Measurements from ENCODE around the gene PCBD2.
"Not testable (repeated sequence)": the region's sequence is repeated elsewhere in the genome, so short reads cannot be mapped to it uniquely, and the experiment has no call there.

The PCBD2 gene

DNA sequence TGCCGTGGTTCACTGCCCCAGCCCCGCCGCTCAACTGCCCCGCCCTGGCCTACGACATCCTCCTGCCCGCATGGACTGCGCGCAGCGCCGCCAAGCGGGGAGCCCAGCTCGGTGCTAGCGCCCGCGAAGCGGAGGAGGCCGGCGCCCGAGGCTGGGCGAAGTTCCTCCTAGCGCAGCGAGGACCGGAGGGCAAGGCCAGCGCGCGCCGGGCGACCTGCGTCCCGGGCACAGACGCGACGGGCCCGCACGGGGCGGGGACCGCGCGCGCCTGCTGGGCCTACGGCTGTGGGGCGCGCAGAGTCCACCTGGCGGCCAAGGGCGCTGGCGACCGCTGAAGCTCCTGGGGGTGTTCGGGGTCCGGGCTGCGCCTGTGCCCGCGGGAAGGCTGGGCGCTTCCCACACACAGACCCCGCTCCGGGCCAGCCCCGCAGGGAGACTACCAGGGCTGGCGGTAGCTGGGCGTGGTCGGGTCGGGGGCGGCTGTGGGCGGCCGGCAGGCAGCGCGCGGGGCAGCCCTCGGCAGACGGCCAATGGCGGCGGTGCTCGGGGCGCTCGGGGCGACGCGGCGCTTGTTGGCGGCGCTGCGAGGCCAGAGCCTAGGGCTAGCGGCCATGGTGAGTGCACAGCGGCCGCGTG lies at the start of gene PCBD2:
PCBD2 (plus strand) TSS at position 522 of the 636 bp plus-strand sequence; CDS start at position 531, 9 bp downstream.
- DNase-seq (ENCODE audit: low spot score): peak; percentile 94

DNA sequence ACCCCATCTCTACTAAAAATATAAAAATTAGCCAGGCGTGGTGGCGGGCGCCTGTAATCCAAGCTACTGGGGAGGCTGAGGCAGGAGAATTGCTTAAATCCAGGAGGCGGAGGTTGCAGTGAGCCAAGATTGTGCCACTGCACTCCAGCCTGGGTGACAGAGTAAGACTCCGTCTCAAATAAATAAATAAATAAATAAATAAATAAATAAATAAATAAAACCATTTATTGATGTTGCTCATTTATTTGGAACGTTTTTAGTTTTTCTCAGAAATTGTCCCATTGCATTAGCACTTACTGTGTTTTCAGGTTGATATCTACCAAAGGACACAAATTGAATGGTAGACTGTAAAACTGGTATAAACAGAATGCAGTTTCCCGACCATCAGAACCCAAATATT lies 48.5 kb upstream of the PCBD2 start:
- not testable (repeated sequence) for DNase-seq (ENCODE audit: low spot score)

DNA sequence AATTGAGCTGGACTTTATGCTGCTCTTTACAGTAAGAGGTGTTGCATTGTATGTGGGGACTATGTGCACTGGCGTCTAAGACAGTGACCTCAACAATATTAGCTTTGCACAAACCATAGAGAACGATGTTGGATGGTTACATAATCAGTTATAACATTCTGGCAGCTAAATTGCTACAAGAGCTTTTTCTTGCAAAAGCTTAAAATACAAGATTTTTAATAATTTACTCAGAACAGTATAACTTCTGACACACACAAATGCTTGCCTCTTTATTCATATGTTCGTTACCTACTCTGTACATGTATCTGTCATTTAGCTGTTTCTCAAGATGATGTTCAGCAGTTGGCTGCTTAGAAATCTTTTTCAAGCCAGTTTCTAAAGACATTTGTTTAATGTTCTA lies 47.5 kb upstream of the PCBD2 start:
- DNase-seq (ENCODE audit: low spot score): no peak

DNA sequence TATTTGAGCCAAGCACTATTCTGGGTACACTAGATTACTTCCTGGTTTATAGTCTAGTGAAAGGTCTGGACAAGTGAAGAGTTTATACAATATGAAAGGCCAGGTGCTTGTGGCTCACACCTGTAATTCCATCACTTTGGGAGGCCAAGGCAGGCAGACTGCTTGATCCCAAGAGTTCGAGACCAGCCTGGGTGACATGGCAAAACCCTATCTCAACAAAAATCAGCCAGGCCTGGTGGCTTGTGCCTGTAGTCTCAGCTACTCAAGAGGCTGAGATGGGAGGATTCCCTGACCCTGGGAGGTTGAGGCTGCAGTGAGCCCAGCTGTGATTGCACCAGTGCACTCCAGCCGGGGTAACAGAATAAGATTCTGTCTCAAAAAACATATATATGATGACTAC lies 40.2 kb upstream of the PCBD2 start:
- no peak for DNase-seq (ENCODE audit: low spot score)

DNA sequence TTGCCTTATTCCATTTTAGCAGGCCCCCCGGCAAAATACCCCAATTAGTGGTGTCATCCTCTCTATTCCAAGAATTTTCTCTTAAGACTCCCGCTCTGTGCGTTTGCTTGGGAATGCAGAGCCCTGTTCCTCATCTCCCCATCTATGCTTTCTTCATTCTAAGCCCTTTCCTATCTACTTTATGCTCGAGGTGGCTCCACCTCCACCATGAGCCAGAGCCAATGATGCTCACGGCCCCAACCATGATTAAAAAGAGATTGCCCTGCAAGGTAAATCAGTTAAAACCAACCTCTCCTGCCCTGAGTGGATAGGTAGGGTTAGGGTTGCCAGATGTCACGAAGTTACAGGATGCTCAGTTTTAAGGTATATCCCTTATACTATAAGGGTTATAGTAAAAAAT lies 31.4 kb upstream of the PCBD2 start:
- peak; percentile 8 for DNase-seq (ENCODE audit: low spot score)

DNA sequence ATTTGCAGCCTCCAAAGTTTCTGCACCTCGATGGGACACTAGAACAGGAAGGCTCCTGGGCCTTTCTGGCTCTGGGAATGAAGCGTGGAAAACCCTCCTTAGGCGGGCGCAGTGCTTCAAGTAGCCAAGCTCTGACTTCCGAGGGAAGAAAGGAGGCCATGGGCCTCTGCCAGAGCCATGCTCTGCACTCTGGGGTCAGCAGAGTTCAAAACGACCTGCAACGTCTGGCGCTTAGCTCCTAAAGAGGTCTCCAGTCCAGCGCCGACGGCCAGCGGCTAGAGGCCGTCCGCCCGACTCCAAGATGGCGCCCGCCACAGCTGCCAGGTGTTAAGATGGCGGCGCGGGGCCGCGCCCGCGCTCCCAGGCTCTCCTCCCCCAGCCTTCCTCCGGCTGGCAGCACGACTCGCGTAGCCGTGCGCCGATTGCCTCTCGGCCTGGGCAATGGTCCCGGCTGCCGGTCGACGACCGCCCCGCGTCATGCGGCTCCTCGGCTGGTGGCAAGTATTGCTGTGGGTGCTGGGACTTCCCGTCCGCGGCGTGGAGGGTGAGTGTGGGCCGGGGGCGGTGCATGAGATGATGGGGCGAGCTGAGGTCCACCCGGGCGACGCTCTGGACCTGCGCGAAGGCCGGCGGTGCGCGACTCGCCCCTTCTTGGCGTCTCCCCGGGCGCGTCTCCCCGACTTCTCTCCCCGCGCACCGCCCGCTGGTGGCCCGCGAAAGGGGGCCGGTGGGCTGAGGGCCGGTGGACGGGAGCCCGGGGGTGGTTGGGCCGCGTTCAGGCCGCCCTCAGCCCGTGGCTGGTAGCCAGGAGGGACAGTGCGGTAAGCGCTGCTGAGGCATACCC lies 30.7 kb upstream of the PCBD2 start, which contains the start of gene TXNDC15:
TXNDC15 (plus strand) TSS at position 385 of the 844 bp plus-strand sequence; CDS start at position 442, 57 bp downstream.
- peak; percentile 76 for DNase-seq (ENCODE audit: low spot score)

DNA sequence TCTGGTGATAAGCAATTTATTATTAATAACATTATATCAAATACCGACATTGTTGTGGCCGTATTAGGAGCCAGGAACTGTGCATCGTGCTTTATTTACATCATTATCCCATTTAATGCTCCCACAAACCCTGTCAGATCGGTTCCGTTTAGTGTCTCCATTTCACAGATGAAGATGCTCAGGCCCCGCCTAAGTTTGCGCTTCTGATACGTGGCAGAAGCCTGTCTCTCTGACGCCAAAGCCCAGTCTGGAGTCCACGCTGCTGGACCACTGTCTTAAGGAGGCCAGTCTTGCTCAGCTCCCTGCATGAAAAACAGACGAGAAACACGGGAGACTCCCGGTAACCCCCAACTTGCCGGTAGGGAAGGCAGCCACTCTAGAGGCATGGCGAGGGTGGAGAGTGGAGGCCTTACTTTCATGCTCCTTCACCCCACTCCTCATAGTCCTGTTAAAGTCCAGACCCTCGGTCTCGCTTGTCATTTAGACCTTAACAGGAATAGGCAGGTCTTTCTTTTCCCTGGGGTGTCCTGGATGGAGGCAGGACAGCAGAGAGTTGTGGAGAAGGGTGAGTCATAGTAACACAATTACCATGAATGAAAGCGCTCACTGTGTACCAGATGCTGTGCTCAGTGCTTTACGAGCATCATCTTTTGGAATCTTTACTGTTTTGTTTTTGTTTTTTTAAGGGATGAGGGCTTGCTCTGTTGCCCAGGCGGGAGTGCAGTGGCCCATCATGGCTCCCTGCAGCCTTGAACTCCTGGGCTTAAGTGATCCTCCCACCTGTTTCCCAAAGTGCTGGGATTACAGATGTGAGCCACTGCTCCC lies 29.9 kb upstream of the PCBD2 start:
- DNase-seq (ENCODE audit: low spot score): peak; percentile 31

DNA sequence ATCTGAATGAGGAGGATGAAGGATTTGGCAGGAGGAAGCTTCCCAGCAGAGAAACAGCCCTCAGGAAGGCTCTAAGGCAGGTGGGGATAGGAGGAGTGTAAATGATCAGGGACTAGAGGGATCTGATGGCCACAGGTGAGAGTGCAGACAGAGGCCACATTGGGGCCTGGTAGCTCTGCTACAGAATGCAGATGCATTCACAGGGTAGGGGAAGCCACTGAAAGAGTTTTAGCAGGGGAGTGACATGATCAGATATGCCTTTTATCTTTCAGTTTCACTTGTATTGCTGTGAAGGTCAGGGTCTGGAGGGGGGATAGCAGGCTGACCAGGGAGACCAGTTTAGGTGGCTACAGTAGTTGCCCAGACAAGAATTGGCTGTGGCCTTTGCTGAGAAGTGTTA lies 27.8 kb upstream of the PCBD2 start:
- no peak for DNase-seq (ENCODE audit: low spot score)

DNA sequence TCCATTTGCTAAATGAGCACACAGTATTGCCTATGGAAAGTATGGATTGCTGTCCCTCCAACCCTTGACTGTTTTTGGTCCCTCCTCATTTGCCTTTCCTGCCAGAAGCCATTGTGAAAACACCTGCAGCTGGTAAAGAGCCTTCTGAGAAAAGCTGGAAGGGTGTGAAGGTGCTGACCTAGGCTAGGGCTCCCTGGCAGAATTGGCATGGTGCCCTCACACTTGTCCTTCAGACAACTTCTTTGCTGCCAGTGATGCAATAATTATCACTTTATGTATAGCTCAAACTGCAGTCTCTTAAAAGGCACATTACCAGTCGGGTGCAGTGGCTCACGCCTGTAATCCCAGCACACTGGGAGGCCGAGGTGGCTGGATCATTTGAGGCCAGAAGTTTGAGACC lies 26.5 kb upstream of the PCBD2 start:
- no peak for DNase-seq (ENCODE audit: low spot score)

DNA sequence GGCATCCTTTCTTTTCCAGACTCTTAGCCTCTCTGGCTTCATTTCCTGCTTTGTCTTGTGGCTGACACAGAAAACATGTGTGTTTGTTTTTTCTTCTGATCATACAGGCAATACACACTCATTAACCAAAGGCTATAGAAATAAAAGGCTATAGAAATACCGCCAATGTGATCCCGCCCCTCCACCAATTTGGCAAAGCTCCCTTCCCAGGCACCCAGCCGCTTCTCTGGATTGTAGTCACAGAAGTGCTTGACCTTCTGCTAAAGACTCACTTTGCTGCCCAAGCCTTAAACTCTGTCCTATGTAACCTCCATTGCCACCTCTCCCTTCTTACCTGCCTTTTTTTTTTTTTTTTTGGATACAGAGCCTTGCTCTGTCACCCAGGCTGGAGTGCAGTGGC lies 25.5 kb upstream of the PCBD2 start:
- DNase-seq (ENCODE audit: low spot score): no peak

DNA sequence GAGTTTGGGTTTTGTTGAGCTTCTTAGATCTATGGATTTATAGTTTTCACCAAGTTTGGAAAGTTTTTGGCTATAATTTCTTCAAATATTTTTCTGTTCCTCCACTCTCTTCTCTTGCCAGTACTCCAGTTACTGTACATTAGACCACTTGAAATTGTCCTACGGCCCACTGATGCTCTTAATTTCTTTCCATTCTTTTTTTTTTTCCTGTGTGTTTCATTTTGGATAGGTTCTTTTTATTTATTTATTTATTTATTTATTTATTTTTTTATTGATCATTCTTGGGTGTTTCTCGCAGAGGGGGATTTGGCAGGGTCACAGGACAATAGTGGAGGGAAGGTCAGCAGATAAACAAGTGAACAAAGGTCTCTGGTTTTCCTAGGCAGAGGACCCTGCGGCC lies 24.0 kb upstream of the PCBD2 start:
- not testable (repeated sequence) for DNase-seq (ENCODE audit: low spot score)

DNA sequence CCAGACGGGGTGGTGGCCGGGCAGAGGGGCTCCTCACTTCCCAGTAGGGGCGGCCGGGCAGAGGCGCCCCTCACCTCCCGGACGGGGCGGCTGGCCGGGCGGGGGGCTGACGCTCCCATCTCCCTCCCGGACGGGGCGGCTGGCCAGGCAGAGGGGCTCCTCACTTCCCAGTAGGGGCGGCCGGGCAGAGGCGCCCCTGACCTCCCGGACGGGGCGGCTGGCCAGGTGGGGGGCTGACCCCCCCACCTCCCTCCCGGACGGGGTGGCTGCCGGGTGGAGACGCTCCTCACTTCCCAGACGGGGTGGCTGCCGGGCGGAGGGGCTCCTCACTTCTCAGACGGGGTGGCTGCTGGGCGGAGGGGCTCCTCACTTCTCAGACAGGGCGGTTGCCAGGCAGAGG lies 23.2 kb upstream of the PCBD2 start:
- DNase-seq (ENCODE audit: low spot score): not testable (repeated sequence)

DNA sequence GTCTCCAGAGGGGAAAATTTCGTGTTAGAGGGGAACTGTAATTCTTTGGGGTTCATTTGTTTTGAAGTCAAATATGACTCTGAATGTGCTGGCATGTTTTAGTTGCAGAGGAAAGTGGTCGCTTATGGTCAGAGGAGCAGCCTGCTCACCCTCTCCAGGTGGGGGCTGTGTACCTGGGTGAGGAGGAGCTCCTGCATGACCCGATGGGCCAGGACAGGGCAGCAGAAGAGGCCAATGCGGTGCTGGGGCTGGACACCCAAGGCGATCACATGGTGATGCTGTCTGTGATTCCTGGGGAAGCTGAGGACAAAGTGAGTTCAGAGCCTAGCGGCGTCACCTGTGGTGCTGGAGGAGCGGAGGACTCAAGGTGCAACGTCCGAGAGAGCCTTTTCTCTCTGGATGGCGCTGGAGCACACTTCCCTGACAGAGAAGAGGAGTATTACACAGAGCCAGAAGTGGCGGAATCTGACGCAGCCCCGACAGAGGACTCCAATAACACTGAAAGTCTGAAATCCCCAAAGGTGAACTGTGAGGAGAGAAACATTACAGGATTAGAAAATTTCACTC lies 17.3 kb upstream of the PCBD2 start:
- DNase-seq (ENCODE audit: low spot score): no peak

DNA sequence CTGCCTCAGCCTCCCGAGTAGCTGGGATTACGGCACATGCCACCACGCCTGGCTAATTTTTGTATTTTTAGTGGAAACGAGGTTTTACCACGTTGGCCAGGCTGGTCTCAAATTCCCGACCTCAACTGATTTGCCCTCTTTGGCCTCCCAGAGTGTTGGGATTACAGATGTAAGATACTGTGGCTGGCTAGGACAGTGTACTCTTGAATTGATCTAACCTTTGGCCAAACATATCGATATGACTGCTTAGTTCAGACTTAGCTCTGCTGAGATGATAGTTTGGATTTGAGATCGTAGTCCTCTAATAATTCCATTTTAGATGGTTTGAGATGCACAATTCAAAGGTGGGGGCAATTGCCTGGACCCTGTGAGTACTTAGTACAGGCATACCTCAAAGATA lies 15.6 kb upstream of the PCBD2 start:
- no peak for DNase-seq (ENCODE audit: low spot score)

DNA sequence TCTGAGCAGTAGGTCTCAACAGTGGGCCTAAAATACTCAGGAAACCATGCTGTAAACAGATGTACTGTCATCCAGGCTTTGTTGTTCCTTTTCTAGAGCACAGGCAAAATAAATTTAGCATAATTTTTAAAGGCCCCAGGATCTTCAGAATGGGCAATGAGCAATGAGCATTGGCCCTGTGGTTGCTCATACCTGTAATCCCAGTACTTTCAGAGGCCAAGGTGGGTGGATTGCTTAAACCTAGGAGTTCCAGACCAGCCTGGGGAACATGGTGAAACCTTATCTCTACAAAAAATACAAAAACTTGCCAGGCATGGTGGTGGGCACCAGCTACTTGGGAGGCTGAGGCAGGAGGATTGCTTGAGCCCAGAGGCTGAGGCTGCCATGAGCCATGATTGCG lies 13.5 kb upstream of the PCBD2 start:
- no peak for DNase-seq (ENCODE audit: low spot score)

DNA sequence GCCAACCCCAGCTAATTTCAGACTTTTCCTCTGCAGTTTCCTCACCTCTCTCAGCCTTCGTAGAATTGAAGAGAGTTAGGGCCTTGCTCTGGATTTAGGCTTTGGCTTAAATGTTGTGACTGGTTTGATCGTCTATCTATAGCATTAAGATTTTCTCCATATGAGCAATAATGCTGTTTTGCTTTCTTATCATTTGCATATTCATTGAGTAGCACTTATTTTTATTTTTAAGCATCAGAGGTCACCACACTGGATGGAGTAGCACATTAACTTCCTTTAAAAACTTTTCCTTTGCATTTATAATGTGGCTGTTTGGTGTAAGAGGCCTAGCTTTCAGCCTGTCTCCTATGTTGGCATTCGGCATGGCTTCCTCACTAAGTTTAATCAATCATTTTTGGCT lies 12.6 kb upstream of the PCBD2 start:
- no peak for DNase-seq (ENCODE audit: low spot score)

DNA sequence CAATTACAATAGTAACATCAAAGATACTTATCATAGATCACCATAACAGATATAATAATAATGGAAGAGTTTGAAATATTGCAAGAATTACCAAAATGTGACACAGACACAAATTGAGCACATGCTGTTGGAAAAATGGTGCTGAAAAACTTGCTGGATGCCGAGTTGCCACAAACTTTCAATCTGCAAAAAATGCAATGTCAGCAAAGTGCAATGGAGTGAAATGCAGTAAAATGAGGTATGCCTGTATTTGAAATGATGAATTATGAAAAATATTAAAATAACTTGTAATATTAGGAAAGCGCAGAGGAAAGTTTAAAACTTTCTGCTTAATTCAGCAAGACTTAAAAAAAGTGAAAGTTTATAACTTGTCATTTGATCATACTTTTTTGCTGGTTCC lies 12.0 kb upstream of the PCBD2 start:
- DNase-seq (ENCODE audit: low spot score): no peak

DNA sequence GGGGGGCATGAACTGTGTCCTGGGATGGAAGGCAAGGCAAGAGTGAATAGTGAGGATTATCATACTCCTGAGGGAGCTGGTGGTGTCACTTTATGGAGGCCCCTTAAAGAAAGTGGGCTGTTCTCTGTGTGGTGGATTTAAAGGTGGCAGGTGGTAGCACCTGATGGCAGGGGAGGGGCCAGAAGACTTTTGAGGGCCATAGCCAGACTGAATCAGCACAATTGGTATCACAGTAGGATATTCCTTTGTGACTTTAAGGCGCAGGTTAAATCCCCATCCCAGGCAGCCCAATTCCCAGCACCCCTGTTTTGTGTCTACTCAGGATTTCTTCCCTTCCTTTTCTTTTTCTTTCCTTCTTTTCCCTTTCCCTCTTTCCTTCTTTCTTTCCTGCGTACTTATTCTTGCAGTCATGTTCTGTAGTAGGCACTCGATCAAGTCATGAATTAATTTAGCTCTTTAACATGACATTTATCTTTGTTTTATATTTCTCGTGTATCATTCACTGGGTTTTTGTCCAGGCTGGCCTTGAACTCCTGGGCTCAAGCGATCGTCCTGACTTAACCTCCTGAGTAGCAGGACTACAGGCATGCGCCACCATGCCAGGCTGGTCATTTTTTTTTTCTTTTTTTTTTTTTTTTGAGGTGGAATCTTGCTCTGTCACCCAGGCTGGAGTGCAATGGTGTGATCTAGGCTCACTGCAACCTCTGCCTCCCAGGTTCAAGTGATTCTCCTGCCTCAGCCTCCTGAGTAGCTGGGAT lies 11.0 kb upstream of the PCBD2 start:
- DNase-seq (ENCODE audit: low spot score): no peak

DNA sequence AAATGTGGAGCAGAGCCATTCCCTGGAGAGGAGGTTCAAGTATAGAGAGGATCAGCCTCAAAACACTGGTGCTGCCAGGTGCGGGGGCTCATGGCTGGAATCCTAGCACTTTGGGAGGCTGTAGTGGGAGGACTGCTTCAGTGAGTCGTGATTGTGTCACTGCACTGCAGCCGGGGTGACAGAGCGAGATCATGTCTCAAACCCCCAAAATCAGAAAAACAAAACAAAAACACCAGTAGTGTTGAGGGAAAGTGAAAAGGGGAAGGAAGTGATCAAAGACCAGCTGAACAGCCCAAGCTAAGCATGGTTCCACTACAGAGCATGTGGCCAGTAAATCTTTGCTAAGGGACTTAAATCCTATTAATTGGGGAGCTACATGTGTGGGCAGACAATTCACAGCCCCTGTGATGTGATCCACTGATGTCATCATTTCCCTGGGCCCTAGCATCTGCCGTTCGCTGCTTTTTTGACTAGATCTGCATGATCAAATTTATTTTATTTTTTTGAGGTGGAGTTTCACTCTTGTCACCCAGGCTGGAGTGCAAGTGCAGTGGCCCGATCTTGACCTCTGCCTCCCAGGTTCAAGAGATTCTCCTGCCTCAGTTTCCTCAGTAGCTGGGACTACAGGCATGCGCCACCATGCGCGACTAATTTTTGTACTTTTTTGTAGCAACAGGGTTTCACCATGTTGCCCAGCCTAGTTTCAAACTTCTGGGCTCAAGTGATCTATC lies 2.7 kb upstream of the PCBD2 start:
- DNase-seq (ENCODE audit: low spot score): no peak

DNA sequence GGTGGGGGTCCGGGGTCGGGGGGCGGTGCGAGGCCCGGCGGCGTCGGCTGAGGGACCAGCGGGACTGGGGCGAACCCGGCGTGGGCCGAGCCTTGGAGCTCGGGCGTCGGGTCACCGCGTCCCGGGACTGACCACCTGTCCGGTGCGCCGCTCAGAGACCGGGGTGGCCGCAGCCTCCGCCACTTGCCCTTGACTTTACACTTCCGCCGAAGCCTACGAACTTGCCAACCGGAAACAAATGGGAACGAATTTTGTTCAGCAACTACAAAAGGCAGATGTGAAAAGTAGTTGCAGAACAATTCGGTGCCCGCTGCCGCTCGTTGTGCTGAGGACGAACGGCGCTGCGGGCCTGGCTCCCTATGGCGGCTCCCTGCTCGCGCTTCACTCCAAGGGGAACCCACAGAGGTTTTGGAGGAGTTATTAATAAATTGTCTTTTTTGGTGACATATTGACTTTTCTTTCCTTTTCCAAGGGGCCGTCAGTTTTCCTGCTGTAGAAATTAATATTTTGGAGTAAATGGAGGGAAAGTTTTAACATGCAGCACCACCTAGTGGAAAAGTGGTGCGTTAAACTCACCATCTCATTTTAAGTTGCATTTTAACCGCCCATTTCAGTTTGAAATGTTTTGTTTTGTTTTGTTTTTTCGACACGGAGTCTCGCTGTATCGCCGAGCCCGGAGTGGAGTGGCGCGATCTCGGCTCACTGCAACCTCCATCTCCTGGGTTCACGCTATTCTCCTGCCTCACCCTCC lies 490 bp downstream of the PCBD2 start:
- DNase-seq (ENCODE audit: low spot score): peak; percentile 71
